B cell (primary cell): ENCODE results near the gene LRIG1.

ENCODE experiments used
- CTCF ChIP-seq: fragments of 200-600 bp; IDR thresholded peaks from one replicate; pipeline ENCODE4 v1.8.0; 2022; ENCODE audit warnings: antibody characterized with exemption, mild to moderate bottlenecking
- EZH2 ChIP-seq: IDR thresholded peaks from 2 replicates; pipeline ENCODE4 v1.6.1; 2012; ENCODE audit warnings: borderline replicate concordance, low read depth, mild to moderate bottlenecking, moderate library complexity, low read length; ENCODE audit not compliant: insufficient read depth, poor library complexity, severe bottlenecking

- TF ChIP-seq CTCF = no peak
- TF ChIP-seq EZH2 = no peak
These were observed 158.0 kb downstream of the LRIG1 start for GRCh38 chr3:66342717-66343356.
